NOMO-1 treated with DMSO at 0.1 percent for 48 hours (cell line): ENCODE data around the gene PTPN20.

Experiments
- DNase-seq: peaks from one replicate; lab custom pipeline; 2025; ENCODE audit not compliant: unreplicated experiment; lab: John Stamatoyannopoulos, UW

PTPN20 gene

DNA sequence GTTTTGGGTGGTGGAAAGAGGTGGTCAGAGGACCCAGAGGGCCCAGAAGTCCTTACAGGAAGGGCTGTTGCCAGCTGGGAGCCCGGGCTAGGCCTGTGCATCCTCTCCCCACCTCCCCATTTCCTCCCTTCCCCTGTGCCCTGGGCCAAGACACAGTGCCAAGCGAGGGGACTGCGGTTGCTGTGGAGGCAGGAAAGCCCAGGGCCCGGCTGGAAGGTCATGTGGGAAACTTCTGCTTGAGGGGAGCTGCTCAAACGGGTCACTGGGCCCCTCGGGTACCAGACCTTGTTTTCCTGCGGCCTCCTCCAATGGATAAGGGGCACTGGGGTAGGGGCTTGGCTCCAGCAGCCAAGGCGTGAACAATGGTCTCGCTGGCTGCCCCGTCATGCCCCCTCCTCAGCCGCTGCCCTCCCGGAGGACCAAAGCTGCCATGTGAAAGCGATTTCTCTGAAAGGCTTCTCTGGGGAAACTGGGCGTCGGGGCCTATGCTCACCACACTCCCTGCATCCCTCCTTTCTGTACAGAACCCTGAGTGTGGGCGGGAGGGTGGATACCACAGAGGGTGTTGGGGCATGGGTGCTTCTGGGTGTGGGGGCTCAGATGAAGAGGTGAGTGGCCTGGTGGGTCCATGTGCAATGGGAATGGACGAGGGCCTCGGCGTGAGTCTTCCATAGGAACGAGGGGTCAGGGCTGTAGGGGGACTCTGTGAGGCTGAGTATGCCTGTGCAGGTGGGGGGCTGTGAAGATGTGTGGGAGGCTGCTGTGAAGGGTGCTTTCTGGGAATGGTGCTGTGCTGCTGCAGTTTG is 135.3 kb downstream of the PTPN20 start:
- DNase-seq, result no peak

DNA sequence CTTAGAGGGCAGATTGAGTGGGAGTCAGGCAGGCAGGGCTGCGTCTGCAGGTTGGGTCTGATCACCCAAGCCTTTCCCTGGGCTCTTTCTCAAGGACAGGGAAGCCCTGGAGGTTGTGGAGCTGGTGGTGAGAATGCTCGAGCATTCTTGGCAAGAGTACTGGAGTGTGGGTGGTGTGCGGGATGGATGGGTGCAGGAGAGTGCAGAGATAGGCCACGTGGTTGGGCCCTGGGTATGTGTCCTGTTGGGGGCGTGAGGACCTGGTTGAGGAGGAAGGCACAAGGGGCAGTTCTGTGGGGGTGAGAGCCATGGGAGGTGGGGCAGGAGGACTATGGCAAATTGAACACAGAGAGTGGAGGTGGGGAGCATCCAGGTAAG is 135.9 kb downstream of the PTPN20 start:
- DNase-seq, result peak; percentile 2

DNA sequence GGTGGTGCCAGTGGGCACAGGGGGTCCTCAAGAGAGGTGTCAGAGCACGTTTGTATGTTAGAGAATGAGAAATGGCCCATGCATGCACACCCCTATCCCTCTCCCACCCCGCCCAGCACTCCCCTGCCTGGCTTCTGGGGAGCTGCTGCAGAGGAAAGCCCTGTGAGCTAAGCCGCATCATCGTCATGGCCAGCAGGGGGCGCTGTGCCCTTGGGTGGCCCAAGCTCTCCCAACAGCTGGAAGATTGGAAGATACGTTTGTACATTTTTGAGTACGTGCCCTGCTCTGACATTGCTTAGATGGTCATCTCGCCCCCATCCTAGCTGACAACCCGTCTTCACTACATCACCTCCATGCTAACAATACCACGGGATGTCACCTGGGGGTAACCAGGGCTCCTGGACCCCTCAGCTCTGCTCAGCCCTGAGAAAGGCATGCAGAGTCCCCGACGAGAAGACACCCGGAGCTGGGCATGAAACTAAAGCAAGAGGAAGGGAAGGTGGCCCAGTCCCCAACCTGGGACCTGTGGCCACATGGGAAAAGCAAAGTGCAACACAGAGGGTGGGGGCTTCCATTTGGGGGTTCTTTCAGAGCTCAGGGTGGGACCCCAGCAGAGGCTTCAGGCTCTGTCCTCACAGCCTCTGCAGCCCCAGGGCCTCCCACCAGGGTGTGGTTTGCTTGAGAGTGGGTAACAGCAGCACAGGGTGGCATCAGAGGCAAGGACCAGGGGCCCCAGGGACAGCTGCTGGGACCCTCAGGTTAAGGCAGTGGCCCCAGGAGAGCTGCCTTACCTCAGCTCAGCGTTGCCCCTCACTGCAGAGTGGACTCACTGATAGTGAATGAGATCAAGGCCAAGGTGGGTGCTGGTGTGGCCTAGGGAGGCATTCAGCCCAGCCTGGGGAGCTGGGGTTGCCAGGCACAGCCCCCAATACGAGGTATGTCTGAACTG is 136.6 kb downstream of the PTPN20 start:
- DNase-seq, result peak; percentile 69

DNA sequence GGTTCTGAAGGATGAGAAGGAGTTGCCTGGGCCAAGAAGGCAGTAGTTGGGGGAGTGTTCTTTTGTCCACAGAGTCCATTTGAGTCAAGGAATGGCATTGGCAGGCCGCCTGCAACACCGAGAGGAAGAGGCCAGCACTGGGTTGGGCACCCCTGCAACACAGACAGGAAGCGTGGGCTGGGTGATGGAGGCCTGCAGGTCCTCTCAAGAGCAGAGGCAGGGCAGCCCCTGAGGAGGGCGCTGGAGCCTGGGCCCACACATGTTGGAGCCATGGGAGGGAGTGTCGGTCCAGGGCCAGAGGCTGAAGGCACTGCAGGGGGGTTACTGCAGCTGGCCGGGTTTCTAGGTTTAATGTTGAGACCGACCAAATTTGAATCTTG is 137.3 kb downstream of the PTPN20 start:
- DNase-seq, result no peak

DNA sequence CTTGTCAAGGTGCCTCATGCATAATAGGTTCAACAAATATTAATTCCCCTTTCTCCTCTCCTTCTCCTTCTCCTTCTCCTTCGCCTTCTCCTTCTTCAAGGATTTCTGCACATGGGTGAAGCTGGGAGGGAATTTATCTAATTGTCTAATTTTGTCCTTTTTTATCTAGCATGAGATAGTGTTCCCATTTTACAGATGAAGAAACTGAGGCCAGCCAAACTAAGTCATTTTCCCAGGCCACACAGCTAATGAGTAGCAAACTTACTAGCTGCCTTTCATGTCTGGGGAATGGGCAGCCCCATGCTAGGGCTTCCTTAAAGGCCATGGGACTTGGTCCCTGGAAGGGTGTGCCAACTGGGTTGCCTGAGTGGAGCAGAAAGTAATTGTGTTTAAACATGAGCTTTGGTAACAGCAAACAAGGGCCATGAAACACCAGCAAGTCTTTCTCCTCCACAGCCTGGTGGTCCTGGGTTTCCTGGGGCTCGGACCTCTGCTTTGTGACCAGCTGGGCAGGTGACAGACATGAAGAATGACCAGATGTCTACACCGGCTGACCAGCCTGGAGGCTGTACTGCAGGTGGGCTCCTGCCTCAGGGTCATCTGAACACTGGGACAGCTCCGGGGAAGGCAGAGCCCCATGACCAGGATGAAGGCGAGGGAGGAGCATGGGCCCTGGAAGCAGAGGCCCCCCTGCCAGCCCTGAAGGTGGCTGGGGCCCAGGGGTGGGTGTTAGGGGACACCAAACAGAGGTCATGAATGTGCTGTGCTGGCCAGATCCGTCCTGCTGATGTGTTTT is 138.0 kb downstream of the PTPN20 start:
- no peak for DNase-seq

DNA sequence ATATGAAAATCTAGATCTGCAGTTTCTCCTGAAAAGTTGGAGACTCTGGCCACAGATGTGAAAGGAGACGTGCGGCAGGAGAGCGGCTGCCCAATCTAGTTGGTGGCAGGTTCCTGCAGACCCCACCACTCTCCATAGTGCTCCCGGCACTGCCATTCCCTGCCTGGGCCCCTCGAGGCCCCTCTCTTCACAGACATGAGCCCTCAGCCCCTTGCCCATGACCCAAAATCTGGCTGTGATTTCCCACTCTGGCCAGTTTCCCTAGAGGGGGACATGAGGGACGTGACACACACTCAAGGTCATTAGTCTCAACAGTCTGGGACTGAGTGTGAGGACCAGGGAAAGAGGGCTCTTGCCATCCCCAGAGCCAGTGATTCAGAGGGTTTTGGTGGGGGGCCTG is 138.7 kb downstream of the PTPN20 start:
- no peak for DNase-seq

DNA sequence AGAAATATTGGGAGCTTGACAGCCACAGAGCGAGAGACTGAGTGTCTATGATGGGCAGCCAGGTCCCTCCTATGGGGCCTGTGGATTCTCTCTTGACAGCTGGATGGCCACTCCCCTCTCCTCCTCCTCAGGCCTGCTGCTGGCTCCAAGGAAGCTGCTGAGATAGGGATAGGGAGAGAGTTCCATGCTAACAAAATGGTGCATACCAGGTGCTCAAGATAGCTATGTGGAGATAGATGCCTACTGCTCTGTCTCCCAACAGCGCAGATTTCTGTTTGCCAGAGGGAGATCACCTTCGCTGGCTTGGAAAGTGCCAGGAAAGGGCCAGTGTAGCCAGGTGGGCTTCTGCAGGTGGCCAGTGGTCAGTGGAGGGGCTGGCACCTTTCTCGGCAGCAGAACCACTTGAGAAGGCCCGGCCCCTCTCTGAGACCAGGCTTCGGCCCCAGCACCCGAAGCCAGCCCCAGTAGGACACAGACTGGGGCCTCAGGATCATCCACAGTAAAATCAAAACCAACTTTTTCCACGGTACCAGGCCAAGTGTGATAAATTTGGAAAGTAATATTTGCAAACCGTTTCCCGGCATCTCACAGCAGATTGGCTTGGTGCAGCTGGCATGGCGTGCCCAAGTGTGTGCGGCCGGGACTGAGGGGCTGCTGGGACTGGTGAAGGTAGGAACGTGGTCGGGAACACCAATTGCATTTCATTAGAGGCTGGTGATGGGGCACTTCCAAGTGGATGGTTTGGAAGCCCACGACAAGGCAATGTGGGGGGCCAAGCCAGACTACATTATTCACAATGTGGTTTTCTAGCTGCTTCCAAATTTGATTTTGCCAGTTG is 139.6 kb downstream of the PTPN20 start:
- DNase-seq, result no peak

DNA sequence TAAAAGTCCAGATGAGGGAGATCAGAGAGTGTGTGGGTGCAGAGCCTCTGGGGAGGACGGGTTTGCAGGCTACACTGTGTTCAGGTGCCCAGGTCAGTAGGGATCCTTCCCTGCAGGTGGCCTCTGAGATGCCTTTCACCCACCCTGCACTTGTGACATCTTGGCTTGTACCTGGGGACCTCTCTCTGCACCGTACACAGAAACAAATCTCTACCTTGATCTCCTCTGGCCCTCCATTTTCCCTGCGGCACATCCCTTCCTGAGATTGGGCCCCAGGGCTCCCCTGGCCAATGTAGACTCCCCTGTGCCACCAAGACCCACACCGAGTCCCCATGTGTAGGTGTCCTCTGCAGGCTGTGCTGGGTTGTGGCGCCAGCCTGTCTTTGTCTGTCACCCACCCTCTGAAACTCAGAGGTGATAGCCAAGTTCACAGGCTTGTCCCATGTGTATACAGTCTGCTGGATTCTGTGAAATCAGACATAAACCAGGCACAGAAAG is 140.6 kb downstream of the PTPN20 start:
- no peak for DNase-seq
